HG02642 (cell line): Measurements from ENCODE around the gene ATP6AP2.

Experiments used
- ATAC-seq: cut with Tn5 transposase; IDR thresholded peaks from one replicate; pipeline ENCODE4 v1.9.1; 2021; ENCODE audit warnings: mild to moderate bottlenecking; ENCODE audit not compliant: unreplicated experiment, poor library complexity

Gene ATP6AP2, protein sequence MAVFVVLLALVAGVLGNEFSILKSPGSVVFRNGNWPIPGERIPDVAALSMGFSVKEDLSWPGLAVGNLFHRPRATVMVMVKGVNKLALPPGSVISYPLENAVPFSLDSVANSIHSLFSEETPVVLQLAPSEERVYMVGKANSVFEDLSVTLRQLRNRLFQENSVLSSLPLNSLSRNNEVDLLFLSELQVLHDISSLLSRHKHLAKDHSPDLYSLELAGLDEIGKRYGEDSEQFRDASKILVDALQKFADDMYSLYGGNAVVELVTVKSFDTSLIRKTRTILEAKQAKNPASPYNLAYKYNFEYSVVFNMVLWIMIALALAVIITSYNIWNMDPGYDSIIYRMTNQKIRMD

DNA sequence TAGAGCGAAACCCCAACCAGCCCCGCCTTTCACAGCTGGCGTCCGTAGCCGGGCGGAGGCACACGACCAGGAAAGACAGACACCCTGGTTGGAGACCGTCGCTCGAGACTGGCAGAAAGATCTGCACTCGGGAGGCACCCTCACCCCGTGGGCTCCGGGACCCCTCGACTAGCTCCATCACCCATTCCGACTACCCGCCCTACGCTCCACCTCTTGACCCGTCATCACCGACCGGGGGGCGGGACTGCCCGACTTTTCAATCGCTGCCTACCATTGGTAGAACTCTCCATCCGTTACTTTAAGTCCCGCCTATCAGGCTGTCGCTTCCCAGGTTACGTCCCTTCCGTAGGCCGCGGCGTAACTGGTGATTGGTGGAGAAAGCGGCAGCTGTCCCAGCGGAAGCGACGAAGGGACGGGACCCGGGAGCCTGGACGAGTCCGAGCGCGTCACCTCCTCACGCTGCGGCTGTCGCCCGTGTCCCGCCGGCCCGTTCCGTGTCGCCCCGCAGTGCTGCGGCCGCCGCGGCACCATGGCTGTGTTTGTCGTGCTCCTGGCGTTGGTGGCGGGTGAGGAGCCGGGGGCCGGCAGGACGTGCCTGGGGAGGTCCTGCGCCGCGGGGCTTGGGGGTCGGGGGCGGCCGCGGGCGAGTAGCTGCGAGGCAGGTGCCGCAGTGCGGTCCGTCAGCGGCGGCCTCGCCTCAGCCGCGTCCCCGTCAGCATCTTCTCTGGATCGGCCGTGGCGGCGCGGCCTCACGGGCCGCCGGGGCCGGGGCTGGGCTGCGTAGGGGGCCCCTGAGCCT lies at the start of gene ATP6AP2:
TSS of gene ATP6AP2 (plus strand) at position 434 of the 799 bp plus-strand sequence. CDS start at position 530, 96 bp downstream.
- ATAC-seq, result peak; percentile 97

DNA sequence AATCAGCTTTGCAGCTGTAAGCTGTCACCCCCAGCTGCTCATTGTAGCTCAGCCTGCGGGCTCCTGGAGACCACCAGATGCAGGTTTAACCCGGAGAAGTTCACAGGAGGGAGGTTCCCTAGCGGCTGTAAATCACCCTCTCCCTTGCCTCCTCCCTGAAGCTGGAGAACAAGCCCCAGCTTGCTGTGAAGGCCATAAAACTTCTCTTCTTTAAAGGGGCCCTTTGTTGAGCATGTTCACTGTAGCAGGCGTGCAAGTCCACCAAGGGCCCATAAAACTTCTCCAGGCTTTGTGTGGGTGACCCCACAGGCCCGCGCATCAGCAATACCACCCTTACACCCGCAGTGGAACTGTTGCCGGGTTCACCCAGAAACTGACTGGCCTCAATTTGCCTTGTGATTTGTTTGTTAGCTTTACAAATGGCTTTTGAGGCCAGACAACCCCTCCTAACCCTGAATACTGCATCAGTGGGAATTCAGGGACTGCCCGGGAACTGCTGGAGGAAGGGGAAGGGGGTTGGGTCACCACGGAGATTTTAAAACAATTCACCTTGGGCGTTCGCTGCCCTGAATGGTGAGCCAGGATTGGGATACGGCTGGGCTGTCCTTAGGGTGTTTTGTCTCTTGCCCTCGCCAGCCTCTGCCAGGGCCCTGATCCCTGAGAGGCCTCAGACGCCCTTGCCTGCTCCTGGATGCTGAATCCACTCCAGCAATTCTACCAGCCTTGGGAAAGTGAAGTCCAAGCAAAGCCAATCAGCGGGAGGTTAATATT lies 49.5 kb upstream of the ATP6AP2 start:
- ATAC-seq, result no peak

DNA sequence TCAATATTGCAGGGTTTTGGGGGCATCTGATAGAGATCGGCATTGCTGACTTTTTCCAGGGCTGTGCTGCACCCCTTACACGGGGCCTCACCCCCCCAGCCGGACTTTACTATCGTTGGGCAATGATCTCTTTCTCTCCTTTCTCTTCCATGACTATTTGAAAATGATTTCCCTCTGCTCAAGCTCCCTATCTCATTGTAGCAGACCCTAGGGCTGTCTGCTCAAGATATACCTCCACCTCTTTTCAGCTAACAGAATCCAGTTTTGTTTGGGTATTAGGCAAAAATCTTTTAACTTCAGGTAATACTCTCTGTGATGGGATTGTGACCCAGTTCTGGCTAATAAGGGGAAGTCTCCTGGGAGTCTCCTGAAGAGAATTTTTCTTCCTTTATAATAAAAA lies 43.5 kb upstream of the ATP6AP2 start:
- no peak for ATAC-seq

DNA sequence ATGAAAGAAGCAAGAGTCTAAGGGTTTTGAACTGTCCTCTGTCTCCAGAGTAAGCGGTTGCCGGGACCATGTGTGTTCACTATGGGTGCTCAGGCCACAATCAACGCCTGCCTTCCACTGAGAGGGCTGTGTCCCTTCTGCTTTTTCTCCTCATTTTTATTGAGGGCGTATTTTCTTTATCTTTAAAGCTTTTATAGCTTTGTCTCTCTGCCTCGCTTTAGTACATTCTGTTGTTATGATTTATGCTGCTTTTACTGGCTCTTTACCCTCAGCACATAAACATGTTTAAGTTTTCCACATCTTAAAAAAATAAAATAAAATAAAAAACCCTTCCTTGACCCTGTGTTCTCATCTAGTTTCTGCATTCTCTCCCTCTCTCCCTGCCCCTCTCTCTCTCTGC lies 42.4 kb upstream of the ATP6AP2 start:
- ATAC-seq, result no peak

DNA sequence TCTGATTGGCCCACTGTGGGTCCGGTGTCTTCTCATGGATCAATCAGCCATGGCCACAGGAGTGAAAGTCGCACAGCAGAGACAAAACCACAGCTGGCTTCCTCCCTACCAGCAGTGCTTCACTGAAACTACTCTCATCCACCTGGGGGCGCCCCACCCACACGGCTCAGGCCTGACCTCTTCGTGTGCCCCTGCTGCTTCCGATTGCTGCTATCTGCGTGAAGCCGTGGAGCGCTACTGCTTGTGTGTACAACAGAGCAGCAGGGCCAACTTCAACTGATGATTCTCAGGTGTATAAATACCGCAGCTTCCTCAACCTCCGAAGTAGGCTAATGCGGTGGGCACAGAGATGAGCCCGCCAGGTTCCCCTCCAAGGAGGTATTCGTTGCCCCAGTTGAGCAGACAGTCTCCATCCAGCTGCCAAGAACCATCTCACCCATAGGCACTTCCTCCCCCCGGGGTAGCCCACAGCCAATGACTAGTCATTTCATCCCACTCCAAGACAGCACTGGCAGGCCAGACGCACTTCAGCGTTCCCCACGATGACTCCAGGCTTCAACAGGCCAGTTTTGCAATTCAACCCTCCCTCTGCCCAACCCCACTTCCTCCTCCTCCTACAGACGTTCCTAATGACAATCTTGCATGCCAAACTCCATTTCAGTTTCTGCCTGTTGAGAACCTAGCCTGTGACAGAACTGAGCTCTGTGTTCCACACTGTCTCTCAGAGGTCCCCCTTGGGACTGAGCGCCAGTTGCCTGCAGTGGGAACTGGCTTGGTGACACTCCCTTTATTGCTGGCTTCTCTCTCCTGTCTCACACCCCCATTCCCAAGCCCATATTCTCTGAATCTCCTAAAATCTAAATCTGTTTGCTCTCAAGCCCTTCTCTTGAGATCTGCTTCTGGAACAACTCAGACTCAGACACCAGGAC lies 41.3 kb upstream of the ATP6AP2 start:
- peak; percentile 63 for ATAC-seq

DNA sequence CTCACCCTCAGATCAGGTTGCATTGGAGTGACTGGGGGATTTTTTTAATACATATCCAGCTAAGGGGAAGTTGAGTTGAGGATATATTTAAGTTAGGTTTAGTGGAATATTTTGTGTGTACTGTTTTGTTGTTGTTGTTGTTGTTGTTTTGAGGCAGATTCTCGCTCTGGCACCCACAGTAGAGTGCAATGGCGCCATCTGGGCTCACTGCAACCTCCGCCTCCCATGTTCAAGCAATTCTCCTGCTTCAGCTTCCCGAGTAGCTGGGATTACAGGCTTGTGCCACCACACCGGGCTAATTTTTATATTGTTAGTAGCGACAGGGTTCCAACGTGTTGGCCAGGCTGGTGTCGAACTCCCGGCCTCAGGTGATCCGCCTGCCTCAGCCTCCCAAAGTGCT lies 38.6 kb upstream of the ATP6AP2 start:
- ATAC-seq, result no peak

DNA sequence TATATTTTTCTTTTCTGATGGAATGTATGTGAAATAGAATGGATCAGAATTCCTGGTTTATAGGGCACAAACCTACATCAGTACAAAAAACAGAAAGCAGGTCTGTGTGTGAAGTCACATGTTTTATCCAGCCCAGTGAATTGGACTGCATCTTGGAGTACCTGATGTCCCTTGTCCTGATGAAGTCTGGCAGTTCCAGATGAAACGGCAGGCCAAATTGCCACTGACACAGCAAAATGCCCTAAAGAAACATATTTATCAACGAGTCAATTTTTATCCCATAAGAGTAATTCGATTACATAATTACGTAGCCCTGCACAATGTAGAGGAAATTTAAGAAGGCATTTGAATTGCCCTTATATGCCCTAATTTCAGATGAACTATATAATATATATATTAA lies 37.8 kb upstream of the ATP6AP2 start:
- ATAC-seq, result no peak

DNA sequence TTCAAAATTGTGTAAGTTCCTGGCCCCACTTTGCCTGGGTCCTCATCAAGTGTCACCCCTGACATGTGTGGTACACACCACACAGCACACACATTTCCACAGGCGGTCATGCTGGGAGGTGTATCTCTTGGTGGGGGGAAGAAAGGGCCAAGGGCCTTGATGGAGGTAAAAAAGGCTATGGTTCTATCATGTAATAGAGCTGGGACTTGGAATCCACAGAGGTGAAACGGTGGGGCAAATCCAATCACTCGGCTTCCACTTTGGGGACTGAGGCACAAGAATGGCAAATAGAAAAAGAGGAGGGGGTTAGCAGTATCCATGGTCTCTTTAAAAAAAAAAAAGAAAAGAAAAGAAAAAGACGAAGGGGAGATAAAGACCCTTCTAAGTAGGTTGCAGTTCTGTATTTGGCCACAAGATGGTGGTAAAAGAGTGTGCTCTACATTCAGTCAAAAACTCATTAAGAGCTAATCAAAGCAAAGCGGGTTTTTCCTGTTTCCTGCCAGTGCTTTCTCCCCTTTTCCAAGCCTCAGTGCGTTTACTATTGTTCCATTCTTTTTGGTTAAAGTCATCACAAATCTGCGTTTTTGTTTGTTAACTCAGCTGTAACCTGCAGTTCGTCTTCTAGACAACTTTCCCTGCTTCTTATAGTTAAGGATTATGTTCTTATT lies 37.0 kb upstream of the ATP6AP2 start:
- no peak for ATAC-seq

DNA sequence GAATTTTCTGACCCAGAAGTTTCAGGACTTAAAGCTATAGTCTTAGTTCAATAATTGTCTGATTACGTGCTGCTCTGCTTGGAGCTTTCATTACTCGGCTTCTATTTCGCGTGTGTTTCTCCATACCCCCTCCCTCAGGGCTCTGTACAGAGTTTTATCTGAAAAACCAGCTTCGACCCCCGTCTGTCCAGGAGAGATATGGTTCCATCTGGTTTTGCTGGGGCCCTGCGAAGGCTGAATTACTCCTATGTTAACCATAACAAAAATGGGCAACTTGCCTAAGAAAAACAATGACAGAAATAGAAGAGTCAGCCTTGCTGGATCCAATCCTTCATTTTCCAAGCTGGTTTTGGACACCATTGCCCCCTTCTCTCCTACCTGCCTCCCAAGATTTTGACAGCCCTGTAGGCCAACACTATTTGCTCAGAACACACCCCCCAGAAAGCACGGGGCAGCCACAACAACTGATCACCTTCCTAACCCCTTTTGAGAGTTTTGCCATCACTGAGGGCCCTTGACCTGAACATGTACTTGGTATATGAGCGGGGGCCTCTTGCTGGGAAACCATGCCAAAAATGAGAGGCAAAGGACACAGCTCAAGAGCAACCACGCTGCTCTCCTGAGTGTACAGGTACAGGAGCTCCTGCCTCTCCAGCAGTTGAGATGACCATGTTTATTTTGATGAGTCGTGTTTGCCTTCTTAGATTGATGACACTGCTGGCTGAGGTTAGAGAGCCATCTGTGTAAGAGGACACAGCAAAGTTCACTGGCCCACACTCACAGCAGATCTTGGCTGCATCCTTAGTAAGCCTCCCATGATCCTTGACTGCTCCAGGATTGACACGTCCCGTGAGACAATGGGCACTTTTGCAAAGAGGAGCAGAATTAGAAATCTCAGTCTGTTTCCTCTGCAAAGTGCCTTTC lies 36.2 kb upstream of the ATP6AP2 start:
- no peak for ATAC-seq

DNA sequence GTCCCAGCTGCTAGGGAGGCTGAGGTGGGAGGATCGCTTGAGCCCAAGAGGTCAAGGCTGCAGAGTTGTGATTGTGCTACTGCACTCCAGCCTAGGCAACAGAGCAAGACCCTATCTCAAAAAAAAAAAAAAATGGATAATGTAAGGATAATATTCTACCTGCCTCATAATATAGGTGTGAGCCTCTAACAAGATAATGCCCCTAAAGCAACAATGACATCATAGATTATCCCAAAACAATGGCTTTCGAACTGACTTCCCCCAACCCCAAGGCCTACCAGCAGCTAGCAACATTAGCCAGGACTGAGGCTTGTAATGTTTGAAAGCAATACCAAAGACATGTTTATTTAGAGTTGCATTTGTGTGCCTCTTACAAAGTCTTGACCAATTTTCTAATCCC lies 33.9 kb upstream of the ATP6AP2 start:
- ATAC-seq, result no peak

DNA sequence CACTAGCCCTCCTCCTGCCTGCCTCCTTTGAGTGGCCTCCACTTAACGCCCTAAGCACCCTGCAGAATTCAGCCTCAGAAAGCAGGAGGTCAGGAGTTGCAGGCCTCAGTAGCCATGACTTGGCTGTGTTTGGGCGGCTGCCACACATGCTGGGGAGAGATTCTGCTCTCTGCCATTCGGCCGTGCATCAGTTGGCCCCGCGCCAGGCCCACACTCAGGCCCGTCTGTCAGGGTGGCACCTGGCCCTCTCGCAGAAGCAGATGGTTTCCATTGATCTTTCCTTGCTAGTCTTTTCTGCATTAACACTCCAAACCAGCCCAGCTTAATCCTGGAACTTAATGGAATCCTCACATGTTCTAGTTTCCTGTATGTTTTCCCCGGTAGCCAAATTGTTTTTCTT lies 30.7 kb upstream of the ATP6AP2 start:
- ATAC-seq, result no peak

DNA sequence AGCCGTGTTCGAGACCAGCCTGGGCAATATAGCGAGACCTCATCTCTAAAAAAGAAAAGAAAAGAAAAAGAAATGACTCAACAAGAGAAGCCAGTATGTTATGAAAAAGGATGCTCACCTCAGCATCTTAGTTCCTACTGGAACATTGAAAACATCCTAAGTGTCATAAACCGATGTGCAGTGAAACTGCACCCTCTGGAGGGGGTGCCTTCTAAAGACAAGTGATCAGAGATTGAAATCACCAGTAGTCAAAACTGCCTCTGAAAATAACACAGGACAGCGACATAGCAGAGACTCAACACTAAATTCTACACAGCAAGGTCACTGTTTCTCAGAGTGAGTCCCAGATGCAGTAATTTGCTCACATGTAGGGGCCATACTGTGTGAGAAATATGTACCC lies 28.0 kb upstream of the ATP6AP2 start:
- no peak for ATAC-seq

DNA sequence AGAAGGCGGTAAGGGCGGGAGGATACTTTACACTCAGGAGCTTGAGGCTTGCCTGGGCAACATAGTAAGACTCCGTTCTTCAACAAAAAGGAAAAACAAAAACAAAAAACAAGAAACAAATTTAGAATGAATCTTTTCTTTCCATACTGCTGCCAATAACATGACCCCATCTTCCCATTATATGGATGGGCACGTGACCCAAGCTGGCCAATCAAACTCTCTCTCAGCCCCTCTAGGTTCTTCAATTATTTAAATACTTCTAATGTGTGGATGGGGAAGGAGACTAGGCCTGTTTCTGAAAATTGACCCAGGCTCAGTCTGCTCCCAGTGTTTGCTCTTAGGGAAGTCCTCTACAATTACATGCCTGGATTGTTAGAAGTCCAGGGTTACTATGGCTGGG lies 22.2 kb upstream of the ATP6AP2 start:
- ATAC-seq, result no peak

DNA sequence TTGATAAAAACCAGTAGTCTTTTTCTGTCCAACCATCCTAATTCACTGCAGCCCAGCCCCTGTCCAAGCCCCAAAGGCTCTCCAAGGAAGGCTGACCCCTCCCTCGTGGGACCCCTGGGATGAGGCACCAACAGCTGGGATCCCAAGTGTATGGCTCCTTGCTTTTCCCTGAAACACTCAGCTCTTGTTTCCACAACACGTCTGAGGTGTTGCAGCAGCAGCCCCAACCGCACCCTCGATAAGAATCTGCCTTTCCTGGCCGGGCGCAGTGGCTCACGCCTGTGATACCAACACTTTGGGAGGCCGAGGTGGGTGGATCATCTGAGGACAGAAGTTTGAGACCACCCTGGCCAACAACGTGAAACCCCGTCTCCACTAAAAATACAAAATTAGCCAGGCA lies 17.0 kb upstream of the ATP6AP2 start:
- no peak for ATAC-seq

DNA sequence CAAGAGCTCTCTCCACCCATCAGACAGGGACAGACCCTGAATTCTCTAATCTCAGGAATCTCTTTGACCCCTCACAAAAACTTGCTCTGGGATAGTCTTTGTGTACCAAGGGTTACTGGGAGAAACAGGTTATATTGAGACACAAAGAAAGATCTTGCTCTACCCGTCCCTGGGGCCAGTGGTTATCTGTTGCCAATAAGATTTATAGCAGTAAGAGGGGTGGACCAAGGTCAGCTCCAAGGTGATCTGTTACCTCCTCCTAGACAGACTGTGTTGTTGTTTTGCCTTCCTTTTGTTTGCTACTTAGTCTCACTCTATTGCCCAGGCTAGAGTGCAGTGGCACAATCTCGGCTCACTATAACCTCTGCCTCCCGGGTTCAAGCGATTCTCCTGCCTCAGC lies 16.3 kb upstream of the ATP6AP2 start:
- no peak for ATAC-seq

DNA sequence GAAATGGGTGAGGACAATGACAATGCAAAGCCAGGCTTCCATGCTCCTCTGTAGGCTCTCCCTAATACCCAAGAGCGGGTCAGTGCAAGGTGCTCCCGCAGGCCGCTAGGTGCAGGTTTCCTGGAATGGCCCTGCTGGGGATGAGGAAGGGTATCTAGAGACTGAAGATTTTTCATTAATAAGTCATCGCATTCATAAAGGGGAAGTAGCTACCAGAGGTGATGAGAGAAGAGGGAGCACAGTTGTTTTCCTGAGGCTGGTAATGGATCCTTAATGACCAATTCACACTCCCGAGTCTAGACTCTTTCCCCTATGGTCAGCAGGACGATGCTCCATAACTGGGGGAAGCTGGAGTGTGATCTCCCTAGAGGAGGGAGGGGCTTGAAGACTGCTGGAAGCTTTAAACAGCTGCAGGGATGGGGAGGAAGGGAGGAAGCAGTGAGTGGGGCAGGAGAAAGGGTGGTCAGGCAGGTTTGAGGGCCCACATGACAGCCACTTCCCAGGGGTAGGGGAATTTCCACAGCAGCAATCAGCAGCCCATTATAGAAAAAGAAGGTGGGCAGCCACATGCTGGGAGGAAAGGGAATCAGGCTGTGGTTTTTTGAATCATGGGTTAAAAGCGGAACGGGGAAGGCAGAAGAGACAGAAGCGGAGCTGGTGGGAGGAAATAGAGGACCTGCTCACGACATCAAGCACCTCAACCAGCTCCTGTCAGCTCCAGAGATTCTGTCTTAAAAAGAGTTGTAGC lies 10.2 kb upstream of the ATP6AP2 start:
- ATAC-seq, result peak; percentile 77

DNA sequence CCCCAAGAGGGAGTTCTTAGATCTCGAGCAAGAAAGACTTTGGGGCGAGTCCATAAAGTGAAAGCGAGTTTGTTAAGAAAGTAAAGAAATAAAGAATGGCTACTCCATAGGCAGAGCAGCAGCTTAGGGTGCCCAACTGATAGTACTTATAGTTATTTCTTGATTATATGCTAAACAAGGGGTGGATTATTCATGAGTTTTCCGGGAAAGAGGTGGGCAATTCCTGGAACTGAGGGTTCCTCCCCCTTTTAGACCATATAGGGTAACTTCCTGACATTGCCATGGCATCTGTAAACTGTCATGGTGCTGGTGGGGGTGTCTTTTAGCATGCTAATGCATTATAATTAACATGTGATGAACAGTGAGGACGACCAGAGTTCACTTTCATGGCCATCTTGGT lies 9.6 kb upstream of the ATP6AP2 start:
- ATAC-seq, result peak; percentile 12

DNA sequence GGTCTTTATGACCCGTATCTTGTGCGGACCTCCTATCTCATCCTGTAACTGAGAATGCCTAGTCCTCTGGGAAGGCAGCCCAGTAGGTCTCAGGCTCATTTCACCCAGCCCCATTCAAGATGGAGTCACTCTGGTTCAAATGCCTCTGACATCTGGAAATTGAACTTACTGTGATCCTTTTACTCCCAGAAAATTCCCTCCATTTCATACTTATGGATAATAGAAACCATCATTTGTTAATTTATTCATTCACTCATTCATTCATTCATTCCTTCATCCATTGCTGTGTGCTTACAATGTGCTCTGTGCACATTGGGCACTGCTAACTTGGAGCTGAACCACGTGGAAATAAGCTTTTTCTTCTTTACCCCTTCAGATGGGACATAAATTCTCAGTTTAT lies 9.2 kb upstream of the ATP6AP2 start:
- ATAC-seq, result no peak
